ENCODE results near the gene PPP1R13B. TPM values are rescaled to one million over a fixed set of nuclear protein-coding genes. Genes with fewer than 3 reads are reported as not detected.
"Not testable (repeated sequence)": the region's sequence is repeated elsewhere in the genome, so short reads cannot be mapped to it uniquely, and the experiment has no call there.

The PPP1R13B gene
- total RNA-seq, 6 experiments from 2014 or later, result 5.1 to 6.2 (median 5.5) TPM

GRCh38 chr14:103695296-103696069 lies 151.9 kb downstream of the PPP1R13B start:
- H3K27me3 Mint-ChIP-seq (ENCODE audit: insufficient read depth), result peaks cover 9% of the 10 kb centered on the region
- H3K36me3 Mint-ChIP-seq (ENCODE audit: low read depth), result peaks cover 5% of the 10 kb centered on the region; the same call in 1 of the 2 replicates
- DNase-seq, result no peak
- H3K27ac Mint-ChIP-seq, result peak overlapping the region; percentile 58
- peak overlapping the region; percentile 24; the same call in 1 of the 2 replicates for H3K4me3 Mint-ChIP-seq
- H3K9me3 Mint-ChIP-seq, result no peaks in the 10 kb centered on the region
- TF ChIP-seq CTCF (IDR thresholded peaks at IDR 0.05), result no peak
- peaks cover 9% of the 10 kb centered on the region for H3K4me1 Mint-ChIP-seq (ENCODE audit: low read depth)

GRCh38 chr14:103694572-103695026 lies 152.8 kb downstream of the PPP1R13B start:
- 0 out of 2 replicates have a peak, but pooled peaks have one; percentile 18 for TF ChIP-seq CTCF (IDR thresholded peaks at IDR 0.05)
- no peak for DNase-seq
- Mint-ChIP-seq H3K36me3 (ENCODE audit: low read depth) (peaks cover 10% of the 10 kb centered on the region; the same call in 1 of the 2 replicates), H3K27me3 (ENCODE audit: insufficient read depth) (peaks cover 7% of the 10 kb centered on the region), H3K4me1 (ENCODE audit: low read depth) (peaks cover 10% of the 10 kb centered on the region), H3K27ac (no peak overlapping the region), H3K9me3 (no peaks in the 10 kb centered on the region), H3K4me3 (no peak overlapping the region)

GRCh38 chr14:103693515-103693914 lies 153.9 kb downstream of the PPP1R13B start:
- peak overlapping the region; percentile 29; the same call in 1 of the 2 replicates for H3K27ac Mint-ChIP-seq
- no peak for TF ChIP-seq CTCF (IDR thresholded peaks at IDR 0.05)
- peaks cover 20% of the 10 kb centered on the region for H3K4me1 Mint-ChIP-seq (ENCODE audit: low read depth)
- no peaks in the 10 kb centered on the region for H3K9me3 Mint-ChIP-seq
- DNase-seq, result no peak
- H3K36me3 Mint-ChIP-seq (ENCODE audit: low read depth), result peaks cover 20% of the 10 kb centered on the region; the same call in 1 of the 2 replicates
- H3K4me3 Mint-ChIP-seq, result no peak overlapping the region
- peaks cover 5% of the 10 kb centered on the region for H3K27me3 Mint-ChIP-seq (ENCODE audit: insufficient read depth)

- H3K4me1 Mint-ChIP-seq (ENCODE audit: low read depth), result peaks cover 20% of the 10 kb centered on the region
These were observed 154.5 kb downstream of the PPP1R13B start for GRCh38 chr14:103692871-103693270.

GRCh38 chr14:103692159-103692558 lies 155.2 kb downstream of the PPP1R13B start:
- Mint-ChIP-seq H3K27me3 (ENCODE audit: insufficient read depth) (peaks cover 2% of the 10 kb centered on the region), H3K4me1 (ENCODE audit: low read depth) (peaks cover 20% of the 10 kb centered on the region), H3K4me3 (no peak overlapping the region), H3K36me3 (ENCODE audit: low read depth) (peaks cover 20% of the 10 kb centered on the region; the same call in 1 of the 2 replicates), H3K9me3 (no peaks in the 10 kb centered on the region), H3K27ac (no peak overlapping the region)
- no peak for DNase-seq
- no peak for TF ChIP-seq CTCF (IDR thresholded peaks at IDR 0.05)

More at GRCh38 chr14:103692871-103693270, 154.5 kb downstream of the PPP1R13B start:
- TF ChIP-seq CTCF (IDR thresholded peaks at IDR 0.05), result no peak
- Mint-ChIP-seq H3K27me3 (ENCODE audit: insufficient read depth) (peaks cover 5% of the 10 kb centered on the region), H3K36me3 (ENCODE audit: low read depth) (peaks cover 23% of the 10 kb centered on the region; the same call in 1 of the 2 replicates), H3K9me3 (no peaks in the 10 kb centered on the region), H3K27ac (no peak overlapping the region), H3K4me3 (no peak overlapping the region)
- DNase-seq, result no peak

GRCh38 chr14:103691655-103692054 lies 155.7 kb downstream of the PPP1R13B start:
- peaks cover 18% of the 10 kb centered on the region; the same call in 1 of the 2 replicates for H3K36me3 Mint-ChIP-seq (ENCODE audit: low read depth)
- H3K4me1 Mint-ChIP-seq (ENCODE audit: low read depth), result peaks cover 18% of the 10 kb centered on the region
- not testable (repeated sequence) for H3K27me3 Mint-ChIP-seq (ENCODE audit: insufficient read depth); H3K4me3 Mint-ChIP-seq; H3K9me3 Mint-ChIP-seq; H3K27ac Mint-ChIP-seq; DNase-seq
